DMS 273 (cell line): ENCODE data around the gene MPEG1.

ENCODE experiments used
- DNase-seq: peaks from one replicate; lab custom pipeline; 2025; ENCODE audit not compliant: unreplicated experiment; lab: John Stamatoyannopoulos, UW

Gene MPEG1

GRCh38 chr11:59191095-59191494 lies 21.6 kb downstream of the MPEG1 start:
- no peak for DNase-seq

DNA sequence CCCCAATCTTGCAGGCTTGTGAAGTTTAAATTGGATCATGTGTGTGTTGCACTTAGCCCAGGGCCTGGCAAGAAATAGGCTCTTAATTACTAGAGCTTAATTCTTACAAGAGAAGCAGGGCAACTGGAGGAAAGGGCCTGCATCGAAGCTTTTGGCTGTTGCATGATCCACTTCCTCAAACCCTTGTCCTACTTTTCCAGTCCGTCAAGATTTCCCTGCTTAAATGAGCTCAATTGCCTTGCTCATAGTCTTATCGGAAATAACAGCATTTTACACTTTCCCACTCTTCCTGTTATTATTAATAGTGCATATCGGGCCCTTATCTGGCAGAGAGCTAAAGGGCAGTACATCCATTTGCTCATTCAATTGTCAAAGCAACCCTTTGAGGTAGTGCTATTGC lies 22.7 kb downstream of the MPEG1 start:
- no peak for DNase-seq

DNA sequence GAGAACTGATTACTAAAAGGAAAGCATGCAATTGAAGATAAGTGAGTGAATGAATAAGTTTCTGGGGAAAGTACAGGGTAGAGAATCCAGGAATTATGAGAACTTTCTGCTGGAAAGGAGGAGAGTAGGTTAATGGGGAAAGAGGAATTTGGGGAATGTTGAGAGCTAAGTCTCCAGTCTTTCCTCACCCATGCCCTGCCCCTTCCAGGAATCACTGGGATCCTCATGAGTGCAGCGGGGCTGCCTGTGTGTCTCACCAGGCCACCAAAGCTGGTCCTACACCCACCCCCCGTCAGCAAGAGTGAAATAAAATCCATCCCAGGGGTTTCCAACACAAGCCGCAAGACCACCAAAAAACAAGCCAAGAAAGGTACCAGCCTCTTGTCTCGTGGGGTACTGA lies 23.8 kb downstream of the MPEG1 start:
- DNase-seq = no peak

DNA sequence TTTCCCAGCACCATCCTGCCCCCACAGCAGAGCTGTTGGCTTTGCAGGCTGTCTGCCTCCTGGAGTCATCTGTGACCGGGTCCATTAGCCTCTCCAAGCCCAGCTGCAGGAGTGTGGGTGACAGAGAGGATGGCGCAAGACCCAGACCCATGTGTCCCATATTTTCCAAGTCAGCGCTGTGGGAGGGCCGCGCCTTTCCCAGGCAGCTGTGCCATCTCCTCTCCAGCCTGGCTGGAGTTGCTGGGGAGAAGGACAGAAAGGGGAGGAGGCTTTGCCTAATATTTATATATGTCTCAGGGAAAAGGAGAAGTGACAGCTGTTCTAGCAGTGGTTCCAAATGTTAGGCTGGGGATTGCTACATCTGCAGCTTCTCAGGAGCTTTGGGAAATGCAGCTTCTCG lies 25.1 kb downstream of the MPEG1 start:
- peak; percentile 55 for DNase-seq

- DNase-seq = no peak
Observed at GRCh38 chr11:59187035-59187434, 25.7 kb downstream of the MPEG1 start.

DNA sequence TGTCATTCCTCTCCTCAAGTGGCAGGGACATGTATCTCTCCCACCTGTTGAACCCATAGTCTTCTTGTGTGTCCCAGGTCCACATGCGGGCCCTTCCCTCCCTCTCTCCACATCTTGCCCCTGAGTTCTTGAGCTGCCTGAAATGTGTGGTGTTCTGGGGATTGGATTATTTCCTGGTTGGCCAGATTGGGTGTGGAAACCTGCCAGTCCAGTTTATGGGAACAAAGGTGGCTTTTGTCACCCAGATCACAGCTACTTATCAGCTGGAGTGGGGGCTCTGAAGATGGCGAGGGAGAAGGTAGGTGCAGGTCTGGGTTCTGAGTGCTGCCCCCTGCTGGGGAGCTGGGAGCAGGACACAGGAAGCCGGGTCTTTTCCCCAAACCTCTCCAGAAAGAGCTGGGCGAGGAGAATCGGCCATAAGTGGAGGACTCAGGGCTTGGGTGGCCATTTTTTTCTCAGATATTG lies 26.6 kb downstream of the MPEG1 start:
- peak; percentile 32 for DNase-seq

DNA sequence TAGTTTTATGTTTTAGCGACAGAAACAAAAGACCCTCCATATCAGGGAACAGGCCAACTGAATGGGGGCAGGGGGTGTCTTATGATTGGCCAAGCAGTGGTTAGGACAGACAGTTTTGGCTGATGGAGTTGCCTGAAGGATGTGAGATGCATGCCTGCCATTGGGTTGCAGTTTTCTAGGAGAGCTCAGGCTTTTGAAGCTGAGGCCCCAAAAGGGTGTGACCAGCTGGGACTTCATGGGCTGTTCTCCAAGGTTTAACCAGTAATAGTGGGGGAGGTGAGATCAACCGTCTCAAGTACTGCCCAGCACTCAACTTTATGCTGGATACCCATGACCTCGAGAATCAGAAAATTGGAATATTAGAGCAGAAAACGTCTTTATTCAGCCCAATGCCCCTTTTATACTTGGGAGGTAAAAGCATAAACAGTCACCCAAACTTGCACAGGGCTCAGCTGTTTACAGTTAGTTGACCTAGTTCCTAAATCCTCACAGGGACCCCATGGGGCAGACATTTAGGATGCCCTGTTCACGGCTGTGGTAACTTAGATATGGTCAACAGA lies 27.3 kb downstream of the MPEG1 start:
- no peak for DNase-seq

- DNase-seq = no peak
Observed at GRCh38 chr11:59184691-59185339, 27.9 kb downstream of the MPEG1 start.

GRCh38 chr11:59183771-59184170 lies 29.0 kb downstream of the MPEG1 start:
- DNase-seq = no peak

DNA sequence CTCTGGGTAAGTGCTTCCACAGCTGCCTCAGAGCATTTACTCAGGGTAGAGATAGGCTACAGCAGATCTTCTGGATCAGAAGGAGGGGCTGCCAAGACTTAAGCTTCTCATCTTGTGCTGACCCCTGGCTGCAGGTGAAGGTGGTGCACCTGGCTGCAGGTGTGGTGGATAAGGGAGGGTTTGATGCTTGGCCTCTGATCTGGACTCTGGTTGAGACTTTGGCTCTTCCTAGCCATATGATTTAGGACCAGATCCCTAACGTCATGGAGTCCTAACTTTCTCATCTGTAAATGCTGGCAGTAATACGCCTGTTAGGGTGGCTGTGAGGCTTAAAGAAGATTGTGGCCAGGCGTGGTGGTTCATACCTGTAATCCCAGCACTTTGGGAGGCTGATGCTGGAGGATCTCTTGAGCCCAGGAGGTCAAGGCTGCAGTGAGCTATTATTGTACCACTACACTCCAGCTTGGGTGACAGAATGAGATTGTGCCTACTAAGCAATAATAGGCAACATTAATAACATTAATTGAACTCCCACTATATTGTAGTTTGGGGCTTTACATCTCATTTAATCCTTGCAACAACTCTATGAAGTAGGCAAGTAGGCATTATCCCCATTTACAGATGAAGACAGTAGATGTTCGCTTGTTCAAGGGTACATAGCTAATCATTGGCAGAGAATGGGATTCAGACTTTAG lies 30.1 kb downstream of the MPEG1 start:
- peak; percentile 7 for DNase-seq

GRCh38 chr11:59181746-59182456 lies 30.8 kb downstream of the MPEG1 start:
- no peak for DNase-seq

- DNase-seq = no peak
Observed at GRCh38 chr11:59180907-59181306, 31.8 kb downstream of the MPEG1 start.

GRCh38 chr11:59180168-59180776 lies 32.5 kb downstream of the MPEG1 start:
- DNase-seq = no peak

DNA sequence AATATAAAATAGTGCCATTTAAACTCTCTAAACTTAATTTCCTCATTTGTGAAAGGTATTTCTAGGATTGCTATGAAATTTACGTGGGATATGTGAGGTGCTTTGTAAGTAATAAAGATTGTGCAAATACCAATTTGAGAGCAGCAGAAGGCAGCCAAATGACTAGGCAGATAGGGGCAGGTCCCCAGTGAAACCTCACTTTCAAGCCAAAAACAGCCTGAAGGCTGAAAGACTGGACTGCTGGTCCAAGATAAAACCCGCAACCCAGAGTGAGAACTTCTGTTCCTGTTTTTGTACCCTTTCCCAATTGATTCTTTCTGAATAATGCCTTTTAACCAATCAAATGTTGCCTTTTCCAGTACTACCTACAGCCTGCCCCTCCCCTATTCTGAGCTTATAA lies 33.6 kb downstream of the MPEG1 start:
- no peak for DNase-seq

DNA sequence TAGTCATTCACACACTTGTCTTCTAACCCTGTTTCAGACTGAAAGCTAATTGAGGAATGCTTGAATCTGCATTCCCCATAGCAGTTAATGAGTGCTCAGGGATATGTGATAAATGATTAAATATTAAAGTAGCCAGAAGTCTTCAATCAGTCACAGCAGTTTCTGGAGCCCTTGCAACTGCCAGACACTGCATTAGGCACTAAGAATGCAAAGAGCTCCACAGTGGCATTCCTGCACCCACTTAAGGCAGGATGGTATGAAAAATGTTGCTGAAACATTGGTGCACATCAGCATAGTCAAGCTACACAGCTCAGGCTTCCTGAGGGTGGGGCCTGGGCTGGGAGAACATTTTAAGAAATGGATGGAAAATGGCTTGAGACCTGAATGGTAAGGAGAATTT lies 34.3 kb downstream of the MPEG1 start:
- DNase-seq = no peak

DNA sequence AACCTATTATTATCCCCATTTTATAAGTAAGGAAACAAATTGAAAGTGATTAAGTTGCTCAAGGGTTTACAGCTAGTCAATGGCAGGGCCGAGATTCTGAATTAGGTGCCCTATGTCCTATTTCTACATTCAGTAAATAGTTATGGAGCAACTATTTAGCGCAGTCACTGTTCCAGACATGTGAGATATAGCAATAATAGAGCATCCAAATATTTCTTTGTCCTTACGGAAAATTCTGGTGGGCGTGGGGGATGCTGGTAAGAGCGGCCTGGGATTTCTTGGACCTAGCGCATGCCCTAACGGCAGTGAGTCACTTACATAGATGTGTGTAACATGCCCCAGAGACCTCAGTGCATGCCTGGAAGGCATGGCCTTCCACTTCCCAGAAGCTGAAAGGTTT lies 36.4 kb downstream of the MPEG1 start:
- no peak for DNase-seq

GRCh38 chr11:59175091-59175501 lies 37.6 kb downstream of the MPEG1 start:
- no peak for DNase-seq

GRCh38 chr11:59174664-59175033 lies 38.1 kb downstream of the MPEG1 start:
- no peak for DNase-seq

DNA sequence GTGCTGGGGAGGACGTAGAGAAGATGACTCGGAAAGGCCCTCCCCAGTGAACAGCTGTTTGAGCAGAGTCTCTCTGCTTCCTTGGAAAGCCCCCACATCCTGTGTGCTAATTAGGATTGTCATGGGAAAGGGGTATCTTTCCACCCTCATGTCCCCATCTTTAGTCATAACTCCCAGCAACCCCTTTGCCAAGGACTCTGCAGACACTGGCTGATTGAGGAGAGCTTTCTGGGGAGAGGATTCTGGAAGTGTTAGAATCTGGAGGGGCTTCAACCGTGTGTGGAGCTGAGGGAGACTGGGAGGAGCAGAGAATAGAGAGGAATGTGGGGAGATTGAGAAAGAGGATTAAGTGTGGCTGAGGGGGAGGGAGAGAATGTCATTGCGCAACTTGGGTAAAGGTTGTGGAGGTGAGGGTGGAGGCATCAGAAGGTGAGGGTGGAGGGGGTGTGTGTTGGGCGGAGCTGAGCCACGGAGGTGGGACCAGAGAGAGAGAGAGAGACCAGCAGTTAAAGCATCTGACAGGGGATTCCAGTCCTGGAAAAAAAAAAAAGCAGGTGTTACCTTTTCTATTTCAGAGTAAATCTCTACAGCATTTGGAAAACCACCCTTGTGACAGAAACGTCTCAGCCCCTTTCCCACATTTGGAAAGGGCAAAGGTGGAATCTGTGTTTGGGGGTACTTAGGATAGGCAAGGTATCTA lies 38.6 kb downstream of the MPEG1 start:
- DNase-seq = no peak

DNA sequence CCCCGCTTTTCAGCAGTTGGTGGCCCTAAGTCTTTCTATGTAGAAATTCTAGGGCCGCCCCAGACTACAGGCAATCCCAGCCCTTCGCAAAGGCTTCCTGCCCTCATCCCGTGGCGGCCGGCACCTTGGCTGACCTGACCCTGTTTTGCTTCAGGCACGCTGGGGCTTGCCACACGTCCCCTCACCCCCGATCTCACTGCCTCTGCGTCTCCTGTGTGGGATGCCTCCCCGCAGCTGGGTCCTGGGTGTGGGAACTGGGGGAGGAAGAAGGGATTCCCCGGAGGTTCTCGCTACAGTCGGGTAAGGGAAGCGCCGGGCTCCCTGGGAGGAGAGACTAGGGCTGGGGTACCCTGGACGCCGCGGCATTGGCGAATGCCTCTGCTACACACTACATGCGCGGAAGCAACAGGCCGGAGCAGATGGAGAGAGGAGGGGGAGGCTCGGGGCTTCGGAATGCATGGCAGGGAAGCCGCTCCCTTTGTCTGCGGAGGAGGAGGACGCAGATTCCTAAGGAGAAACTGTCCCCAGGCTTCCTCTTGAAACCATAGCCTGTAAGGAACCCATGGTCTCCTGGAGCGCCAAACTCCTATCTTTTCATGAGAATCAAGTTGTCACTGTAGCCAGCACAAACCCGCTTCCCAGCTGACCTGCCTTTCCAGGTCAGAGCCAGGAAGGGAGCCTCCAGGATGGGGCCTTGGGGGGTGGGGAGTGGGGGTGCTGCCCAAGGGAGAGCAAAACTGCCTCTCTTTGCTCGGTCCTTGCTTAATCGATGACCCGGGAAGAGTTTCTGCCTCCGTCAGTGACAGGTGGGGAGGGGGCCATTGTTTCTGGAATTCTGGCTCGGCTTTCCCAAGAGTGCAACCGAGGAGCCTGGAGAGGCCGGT lies 39.4 kb downstream of the MPEG1 start:
- DNase-seq = peak; percentile 40
